ENCODE measurements around the gene POLR2H.

The POLR2H gene

DNA sequence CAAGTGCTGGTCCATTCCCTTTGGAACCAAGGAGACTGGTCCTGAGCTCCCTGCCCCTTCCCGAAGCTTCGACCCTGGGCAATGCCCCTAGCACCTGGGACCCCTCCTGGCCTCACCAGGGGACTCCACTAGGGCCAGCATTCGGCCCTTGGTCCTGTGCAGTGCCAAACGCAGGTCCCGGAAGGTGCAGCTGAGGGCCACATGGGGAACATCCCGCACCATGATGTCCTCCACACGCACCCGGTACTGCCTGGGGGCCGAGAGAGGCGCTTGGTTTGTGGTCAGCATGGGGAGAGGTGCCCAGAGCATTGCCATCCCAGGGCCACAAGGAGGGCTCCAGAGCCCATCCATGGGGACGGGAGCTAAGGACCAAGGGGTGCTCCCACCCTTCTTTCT, 8.0 kb upstream of the POLR2H start:
- no peak for DNase-seq

DNA sequence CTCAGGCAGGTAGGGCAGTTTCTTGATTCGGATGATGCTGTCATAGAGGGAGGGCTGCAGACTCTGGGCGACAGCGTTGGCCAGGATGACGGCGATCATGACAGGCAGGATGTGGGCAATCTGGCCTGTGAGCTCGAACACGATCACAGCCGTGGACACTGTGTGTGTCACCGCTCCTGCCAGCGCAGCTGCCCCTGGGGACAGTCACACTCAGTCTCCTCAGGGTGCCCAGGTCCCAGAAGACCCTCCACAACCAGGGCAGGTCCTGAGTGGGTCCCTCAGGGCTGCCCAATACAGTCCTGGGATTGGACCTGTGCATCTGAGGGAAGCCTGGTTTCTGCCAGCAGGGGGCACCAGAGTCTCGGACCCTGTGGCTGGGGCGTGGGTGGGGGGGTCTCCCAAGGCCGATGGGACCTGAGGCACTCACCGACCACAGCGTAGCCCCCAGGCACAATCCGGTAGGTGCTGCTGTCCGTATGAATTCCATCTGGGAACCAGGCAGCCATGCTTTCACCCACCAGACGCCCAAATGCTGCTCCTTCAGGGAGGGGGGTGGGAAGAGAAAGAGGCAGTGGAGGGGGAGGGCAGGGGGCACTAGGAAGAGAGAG, 7.3 kb upstream of the POLR2H start:
- peak; percentile 65 for DNase-seq

DNA sequence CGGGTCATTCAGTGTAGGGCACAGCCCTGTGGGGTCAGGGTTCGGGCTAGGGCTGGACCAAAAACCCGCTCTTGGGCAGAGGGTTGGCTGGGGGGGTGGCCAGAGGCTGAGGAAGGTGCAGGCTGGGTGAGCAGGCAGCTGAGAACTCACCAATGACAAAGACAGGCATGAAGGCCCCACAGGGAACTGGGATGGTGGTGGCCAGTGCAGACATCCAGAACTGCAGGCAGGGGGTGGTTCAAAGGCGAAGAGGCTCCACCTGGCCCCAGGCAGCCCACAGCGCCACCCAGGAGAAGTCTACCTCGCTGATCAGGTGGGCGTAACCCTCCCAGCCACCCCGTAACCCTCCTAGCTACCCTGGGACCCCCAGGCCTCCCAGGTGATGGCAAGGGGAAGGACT, 6.8 kb upstream of the POLR2H start:
- no peak for DNase-seq

GRCh38 chr3:184355261-184356040, 6.1 kb upstream of the POLR2H start:
- no peak for DNase-seq

- no peak for DNase-seq
Observed at GRCh38 chr3:184357248-184358123, 4.0 kb upstream of the POLR2H start.

GRCh38 chr3:184358124-184358767, 3.3 kb upstream of the POLR2H start:
- DNase-seq, result no peak

DNA sequence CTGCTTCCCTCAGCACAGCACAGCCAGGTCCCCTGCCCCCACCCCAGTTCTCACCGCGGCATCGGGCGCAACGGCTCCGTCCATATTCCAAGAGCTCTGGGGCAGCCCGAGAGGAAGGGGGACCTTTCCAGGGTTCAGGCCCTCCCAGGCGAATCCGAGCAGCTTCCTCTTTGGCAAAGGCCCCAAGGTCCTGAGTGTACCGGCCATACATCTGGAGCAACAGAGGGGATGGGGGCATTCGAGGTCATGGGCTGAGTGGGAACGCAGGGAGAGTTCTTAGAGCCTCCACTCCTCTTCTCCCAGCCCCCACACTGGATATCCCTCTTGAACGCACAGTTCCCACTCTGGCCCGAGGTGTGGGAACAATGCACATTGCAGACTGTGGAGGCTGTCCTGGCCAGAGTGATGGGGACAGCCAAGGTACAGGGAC, 2.6 kb upstream of the POLR2H start:
- no peak for DNase-seq

DNA sequence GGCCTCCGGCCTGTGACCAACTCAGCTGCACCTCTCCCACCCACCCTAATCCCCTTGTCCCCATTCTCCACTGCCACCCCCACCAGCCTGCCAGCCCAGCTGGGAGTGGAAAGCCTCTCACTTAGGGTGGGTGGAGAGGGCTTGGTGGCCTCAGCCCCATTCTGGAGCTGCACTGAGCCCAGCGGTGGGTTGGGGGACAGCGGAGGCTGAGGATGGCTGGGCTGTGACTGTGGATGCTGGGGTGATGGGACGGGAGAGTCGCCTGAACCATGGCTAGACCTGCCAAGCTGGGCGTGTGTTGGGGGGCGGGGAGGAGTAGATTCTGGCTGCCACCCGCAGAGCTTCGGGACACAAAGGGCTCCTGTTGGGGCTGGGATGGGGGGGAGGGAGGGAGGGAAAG, 1.9 kb upstream of the POLR2H start:
- no peak for DNase-seq

DNA sequence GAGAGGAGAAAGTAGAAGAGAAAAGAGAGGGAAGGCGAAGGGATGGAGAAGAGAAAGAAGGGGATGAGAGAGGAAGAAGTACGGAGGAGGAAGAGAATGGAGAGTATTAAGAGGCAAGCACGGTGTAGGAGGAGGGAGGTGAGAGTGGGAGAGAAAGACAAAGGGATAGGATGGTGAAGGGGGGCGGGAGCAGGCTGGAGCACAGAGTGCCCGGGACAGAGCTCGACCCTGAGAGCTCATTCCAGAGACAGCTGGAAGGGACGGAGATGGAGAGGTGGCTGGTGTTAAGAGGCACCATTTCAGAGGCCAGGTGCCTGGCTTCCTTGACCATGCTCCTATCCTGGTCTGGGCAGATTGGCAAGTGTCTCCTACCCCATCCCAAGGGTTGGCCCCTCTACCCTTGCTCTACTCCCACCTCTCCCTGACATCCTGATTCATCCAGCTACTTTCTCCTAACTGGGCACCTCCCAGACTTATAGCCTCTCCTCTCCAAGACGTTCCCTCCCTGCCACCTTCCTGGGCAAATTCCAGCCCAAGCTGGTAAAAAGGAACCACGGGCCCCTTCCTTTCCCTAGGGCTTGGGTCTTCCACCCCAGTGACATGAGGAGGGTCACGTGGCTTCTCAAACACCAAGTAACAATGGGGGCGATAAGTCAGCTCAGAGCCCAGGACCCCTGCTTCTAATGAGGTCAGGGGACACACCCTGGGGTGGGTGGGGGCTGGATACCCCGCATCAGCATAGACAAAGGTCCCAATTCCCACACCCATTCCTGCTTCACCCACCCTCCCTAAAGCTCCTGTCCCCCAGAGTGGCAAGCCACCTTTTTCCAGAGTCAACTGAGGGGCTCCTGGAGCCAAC, 1.2 kb upstream of the POLR2H start:
- no peak for DNase-seq

DNA sequence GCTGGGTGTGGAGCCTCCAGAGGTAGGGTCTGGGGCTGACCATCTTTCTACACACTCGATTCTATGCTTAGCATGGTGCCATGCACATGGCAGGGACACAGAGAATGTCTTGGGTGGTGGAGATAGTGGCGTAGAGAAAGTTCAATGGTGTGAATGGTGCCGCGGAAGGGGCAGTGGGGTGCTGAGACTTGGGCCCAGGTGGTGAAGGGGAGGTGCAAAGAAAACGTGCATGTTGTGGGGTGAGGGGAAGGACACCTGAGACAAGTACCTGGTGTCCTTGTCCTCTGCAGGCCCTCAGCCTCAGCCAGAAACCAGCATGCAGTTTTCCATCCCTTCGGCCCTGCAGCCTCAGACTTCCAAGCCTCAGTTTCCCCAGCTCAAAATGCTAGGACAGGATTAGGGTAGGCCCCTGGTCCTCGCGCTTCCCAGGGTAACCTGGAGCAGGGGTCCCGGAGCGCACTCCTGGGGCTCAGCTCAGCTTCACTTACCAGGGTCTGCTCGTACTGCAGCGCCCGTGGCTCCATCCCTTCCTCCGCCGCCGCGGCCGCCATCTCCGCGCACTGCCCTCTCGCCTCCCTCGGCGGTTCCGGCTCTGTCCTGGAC, 480 bp upstream of the POLR2H start:
- no peak for DNase-seq

DNA sequence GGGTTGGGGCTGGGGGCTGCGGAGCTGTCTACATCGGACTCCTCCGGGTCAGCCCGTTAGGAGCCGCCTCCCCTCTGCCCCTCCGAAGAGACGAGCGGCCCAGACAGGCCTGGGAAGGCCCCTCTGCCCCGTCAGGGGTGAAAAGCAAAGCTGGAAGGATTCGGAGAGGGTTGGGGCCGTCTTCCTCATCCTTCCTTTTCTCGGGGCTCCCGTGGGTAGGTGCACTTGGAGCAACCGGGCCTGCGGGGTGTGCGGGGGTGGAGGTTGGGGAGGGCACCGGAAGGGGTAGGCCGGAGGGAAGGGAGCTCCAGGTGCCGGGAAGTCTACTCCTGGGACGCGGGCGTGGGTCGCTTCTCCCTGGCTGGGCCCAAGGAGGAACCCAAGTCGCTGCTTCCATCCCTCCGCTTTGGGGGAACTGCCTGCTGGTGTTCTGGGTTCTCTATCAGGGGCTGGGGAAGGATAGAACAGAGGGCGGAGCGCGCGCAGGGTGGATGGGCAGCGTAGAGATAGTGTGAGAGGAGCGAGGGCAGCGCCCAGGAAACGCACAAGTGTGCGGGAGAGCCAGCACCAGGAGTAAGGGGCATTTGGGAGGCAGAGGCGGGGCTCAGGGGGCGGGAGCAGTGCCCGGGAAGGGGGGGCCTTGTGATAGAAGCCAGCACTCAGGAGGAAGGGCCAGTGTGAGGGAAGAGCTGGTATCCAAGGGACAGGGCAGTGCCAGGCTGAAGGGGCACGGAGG, 590 bp downstream of the POLR2H start:
- DNase-seq, result peak; percentile 27

GRCh38 chr3:184362668-184363546, 1.4 kb downstream of the POLR2H start:
- DNase-seq, result peak; percentile 93

DNA sequence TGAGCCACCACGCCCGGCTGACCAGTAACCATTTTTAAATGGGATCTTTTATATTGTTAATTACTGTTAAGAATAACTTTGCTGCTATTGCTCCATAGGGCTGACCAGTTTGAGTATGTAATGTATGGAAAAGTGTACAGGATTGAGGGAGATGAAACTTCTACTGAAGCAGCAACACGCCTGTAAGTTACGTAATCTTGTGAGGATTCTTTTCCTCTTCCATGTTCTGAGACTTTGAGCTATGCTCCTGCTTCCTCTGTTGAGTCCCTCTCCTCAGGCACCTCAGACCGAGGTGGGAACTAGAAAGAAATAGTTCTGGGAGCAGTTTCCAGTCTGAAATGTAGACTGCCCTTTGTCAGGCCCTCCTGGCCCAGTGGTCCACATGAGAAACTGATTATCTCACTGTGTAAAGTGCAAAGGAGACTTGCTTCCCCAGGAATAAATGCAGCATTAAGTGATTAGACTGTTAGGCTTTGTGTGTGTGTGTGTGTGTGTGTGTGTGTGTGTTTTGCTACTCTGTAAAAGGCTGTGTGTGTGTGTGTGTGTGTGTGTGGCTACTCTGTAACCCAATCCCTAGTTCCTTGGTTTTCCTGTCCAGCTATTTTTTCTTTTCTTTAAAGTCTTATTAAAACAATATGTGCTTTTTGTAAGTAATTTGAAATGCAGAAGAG, 5.2 kb downstream of the POLR2H start:
- DNase-seq, result no peak

GRCh38 chr3:184368116-184368515, 6.6 kb downstream of the POLR2H start:
- no peak for DNase-seq

- no peak for DNase-seq
Observed at GRCh38 chr3:184368586-184369183, 7.2 kb downstream of the POLR2H start.

DNA sequence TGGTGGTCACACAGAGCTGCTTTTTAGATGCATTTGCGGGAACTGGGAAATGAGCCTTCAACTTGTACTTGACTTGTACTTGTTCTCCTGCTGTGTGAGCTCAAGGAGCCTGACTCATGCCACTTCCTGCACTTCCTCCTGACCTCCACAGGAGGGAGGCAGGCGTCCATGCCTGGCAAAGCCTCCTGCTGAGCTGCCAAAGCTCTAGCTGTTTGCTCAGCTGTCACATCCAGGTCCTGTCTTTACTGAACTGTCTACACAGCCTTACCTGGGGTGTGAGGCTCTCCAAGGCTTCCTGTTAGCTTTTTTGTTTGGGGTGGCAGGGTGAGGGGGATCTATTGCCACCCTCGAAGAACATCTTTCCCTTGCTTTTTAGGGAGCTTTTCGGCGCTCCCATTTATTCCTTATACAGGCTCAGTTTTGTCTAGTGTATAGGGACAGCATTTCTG, 10.1 kb downstream of the POLR2H start:
- peak; percentile 52 for DNase-seq

DNA sequence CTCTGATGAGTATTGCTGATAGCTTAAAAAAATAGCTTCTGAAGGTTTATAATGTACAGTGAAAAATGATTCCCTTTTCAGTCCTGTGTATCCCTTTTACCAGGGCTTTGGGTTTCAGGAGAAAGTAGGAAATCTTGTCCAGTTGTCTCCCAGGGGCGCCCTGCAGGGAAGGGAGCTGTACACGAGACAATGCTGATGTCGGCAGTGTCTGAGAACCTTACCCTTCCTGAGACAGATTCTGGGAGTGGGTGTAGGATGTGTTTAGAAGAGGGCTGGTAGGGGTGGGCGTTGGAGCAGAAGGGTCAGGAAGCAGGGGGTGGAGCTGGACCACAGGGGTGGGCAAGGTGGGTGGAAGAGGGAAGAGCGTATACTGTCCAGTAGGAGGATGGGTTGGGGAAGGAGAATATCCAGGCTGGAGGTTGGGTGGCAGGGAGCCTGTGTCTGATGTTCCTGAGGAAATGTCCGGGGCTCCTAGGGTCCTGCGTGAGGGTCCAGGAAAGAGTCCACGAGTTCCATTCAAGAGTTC, 10.8 kb downstream of the POLR2H start:
- no peak for DNase-seq

DNA sequence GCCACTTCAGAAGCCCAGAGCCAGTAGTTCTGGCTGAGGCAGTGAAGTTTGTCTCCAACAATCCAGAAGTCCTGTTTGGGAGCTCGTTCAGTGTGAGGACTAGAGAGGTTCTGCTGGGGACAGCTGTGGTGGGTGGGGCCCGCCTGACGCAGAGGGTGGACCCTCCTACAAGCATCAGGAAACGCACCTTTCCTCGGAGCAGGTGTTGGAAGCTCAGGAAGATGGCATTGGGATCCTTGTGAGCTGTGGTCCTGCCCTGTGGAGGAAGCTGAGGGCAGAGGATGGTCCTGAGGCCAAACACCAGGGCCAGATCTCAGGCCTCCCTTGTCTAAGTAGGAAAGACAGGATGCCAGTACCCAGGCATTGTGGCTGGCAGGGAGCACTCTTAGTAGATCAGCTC, 11.4 kb downstream of the POLR2H start:
- DNase-seq, result no peak

DNA sequence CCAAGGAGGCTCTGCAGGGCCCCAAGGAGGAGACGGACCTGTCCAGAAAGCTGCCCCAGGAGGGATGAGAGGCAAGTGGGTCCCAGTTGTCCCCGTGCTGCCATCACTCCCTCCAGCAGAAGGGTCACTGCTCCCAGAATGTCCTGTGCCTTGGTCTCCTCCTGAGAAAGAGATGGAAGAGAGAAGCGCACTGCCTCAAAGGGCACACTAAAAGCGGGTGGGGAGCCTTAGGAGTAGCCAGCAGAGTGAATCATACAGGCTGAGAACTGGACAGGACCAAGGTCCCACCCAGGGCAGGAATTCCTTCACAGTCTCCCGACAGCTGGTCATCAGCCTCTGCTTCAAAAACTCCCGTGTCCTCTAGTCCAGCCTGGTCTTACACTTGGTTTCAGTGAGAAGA, 11.9 kb downstream of the POLR2H start:
- no peak for DNase-seq

Data from activated gamma-delta T cell treated with Interleukin-2 at 50 U/mL for 16 hours (primary cell).